T-helper 17 cell (primary cell): Measurements from ENCODE around the gene GREB1L. TPM values are rescaled to one million over a fixed set of nuclear protein-coding genes. Genes with fewer than 3 reads are reported as not detected.

ENCODE experiments used
- ATAC-seq: fragments of 150-1000 bp; cut with Tn5 transposase; 2 replicates; pipeline ENCODE4 v1.10.0; 2021; ENCODE audit warnings: mild to moderate bottlenecking, moderate library complexity
- DNase-seq, 3 donors: peaks; one replicate each; pipeline versions ENCODE4 v3.0.0 to v3.0.0-alpha.2; 2020 to 2021
- H3K9me3 ChIP-seq: one replicate; pipeline ENCODE4 v1.7.0; 2013; ENCODE audit warnings: low read length, mild to moderate bottlenecking; ENCODE audit not compliant: control insufficient read depth, poor library complexity, severe bottlenecking
- H3K27ac Mint-ChIP-seq: one replicate; pipeline ENCODE4 v1.8.0; 2022; ENCODE audit warnings: mild to moderate bottlenecking, moderate library complexity, mixed read lengths
- H3K27me3 Mint-ChIP-seq: one replicate; pipeline ENCODE4 v1.8.0; 2022; ENCODE audit warnings: mixed read lengths
- H3K36me3 Mint-ChIP-seq: one replicate; pipeline ENCODE4 v1.8.0; 2022; ENCODE audit warnings: low read depth, mixed read lengths
- H3K4me1 Mint-ChIP-seq: one replicate; pipeline ENCODE4 v1.8.0; 2022; ENCODE audit warnings: mild to moderate bottlenecking, mixed read lengths
- H3K4me3 Mint-ChIP-seq: one replicate; pipeline ENCODE4 v1.8.0; 2022; ENCODE audit warnings: mild to moderate bottlenecking, moderate library complexity, mixed read lengths
- total RNA-seq, 4 donors: library from RNA in 2 of 4; stranded (reverse) in 2 of 4; gene quantifications; one replicate each; pipeline ENCODE4 v1.2.3 and lab custom pipeline; 2022 to 2026

The GREB1L gene
- total RNA-seq, 2 donors from 2014 or later: not detected

GRCh38 chr18:21406116-21406515, 164.1 kb downstream of the GREB1L start:
- ATAC-seq: no peak
- Mint-ChIP-seq H3K36me3 (no peaks in the 10 kb centered on the region), H3K27me3 (peaks cover under 1% of the 10 kb centered on the region), H3K27ac (no peak overlapping the region), H3K4me3 (no peak overlapping the region), H3K4me1 (no peaks in the 10 kb centered on the region)
- no peak for DNase-seq
- no peaks in the 10 kb centered on the region for H3K9me3 ChIP-seq

- no peak overlapping the region for H3K27ac Mint-ChIP-seq
- ATAC-seq (no peak), DNase-seq (no peak)
- H3K9me3 ChIP-seq: no peaks in the 10 kb centered on the region
- H3K4me1 Mint-ChIP-seq: no peaks in the 10 kb centered on the region
- peaks cover 6% of the 10 kb centered on the region for H3K27me3 Mint-ChIP-seq
- no peaks in the 10 kb centered on the region for H3K36me3 Mint-ChIP-seq
- no peak overlapping the region for H3K4me3 Mint-ChIP-seq
These were observed 166.6 kb downstream of the GREB1L start for GRCh38 chr18:21408681-21409080.

- Mint-ChIP-seq H3K4me3 (no peak overlapping the region), H3K27ac (no peak overlapping the region), H3K27me3 (peaks cover 17% of the 10 kb centered on the region), H3K4me1 (no peaks in the 10 kb centered on the region), H3K36me3 (no peaks in the 10 kb centered on the region)
- no peaks in the 10 kb centered on the region for H3K9me3 ChIP-seq
- DNase-seq (no peak), ATAC-seq (no peak)
These were observed 191.4 kb downstream of the GREB1L start for GRCh38 chr18:21433436-21433835.

GRCh38 chr18:21439431-21439846, 197.4 kb downstream of the GREB1L start:
- H3K36me3 Mint-ChIP-seq: no peaks in the 10 kb centered on the region
- peaks cover 54% of the 10 kb centered on the region for H3K27me3 Mint-ChIP-seq
- H3K4me3 Mint-ChIP-seq: no peak overlapping the region
- no peak for ATAC-seq
- H3K9me3 ChIP-seq: no peaks in the 10 kb centered on the region
- no peak overlapping the region for H3K27ac Mint-ChIP-seq
- no peak for DNase-seq
- no peaks in the 10 kb centered on the region for H3K4me1 Mint-ChIP-seq

- DNase-seq (no peak), ATAC-seq (no peak)
- Mint-ChIP-seq H3K27ac (no peak overlapping the region), H3K4me3 (no peak overlapping the region), H3K36me3 (no peaks in the 10 kb centered on the region), H3K27me3 (peaks cover 45% of the 10 kb centered on the region), H3K4me1 (no peaks in the 10 kb centered on the region)
- no peaks in the 10 kb centered on the region for H3K9me3 ChIP-seq
These were observed 199.6 kb downstream of the GREB1L start for GRCh38 chr18:21441670-21442069.

- Mint-ChIP-seq H3K36me3 (no peaks in the 10 kb centered on the region), H3K4me1 (no peaks in the 10 kb centered on the region), H3K27me3 (peaks cover 45% of the 10 kb centered on the region), H3K27ac (no peak overlapping the region), H3K4me3 (no peak overlapping the region)
- ATAC-seq: no peak
- H3K9me3 ChIP-seq: no peaks in the 10 kb centered on the region
- no peak for DNase-seq
These were observed 201.9 kb downstream of the GREB1L start for GRCh38 chr18:21443776-21444464.

GRCh38 chr18:21444465-21445212, 202.6 kb downstream of the GREB1L start:
- H3K27ac Mint-ChIP-seq: no peak overlapping the region
- no peaks in the 10 kb centered on the region for H3K4me1 Mint-ChIP-seq
- peaks cover 43% of the 10 kb centered on the region for H3K27me3 Mint-ChIP-seq
- DNase-seq (no peak), ATAC-seq (no peak)
- H3K9me3 ChIP-seq: no peaks in the 10 kb centered on the region
- no peak overlapping the region for H3K4me3 Mint-ChIP-seq
- no peaks in the 10 kb centered on the region for H3K36me3 Mint-ChIP-seq

GRCh38 chr18:21448299-21448698, 206.3 kb downstream of the GREB1L start:
- ATAC-seq (no peak), DNase-seq (no peak)
- Mint-ChIP-seq H3K27me3 (peaks cover 43% of the 10 kb centered on the region), H3K27ac (no peak overlapping the region), H3K4me1 (no peaks in the 10 kb centered on the region), H3K4me3 (no peak overlapping the region), H3K36me3 (no peaks in the 10 kb centered on the region)
- H3K9me3 ChIP-seq: no peaks in the 10 kb centered on the region

- ATAC-seq (no peak), DNase-seq (no peak)
- H3K27me3 Mint-ChIP-seq: peaks cover 43% of the 10 kb centered on the region
- H3K4me1 Mint-ChIP-seq: no peaks in the 10 kb centered on the region
- H3K36me3 Mint-ChIP-seq: no peaks in the 10 kb centered on the region
- H3K4me3 Mint-ChIP-seq: no peak overlapping the region
- H3K9me3 ChIP-seq: no peaks in the 10 kb centered on the region
- no peak overlapping the region for H3K27ac Mint-ChIP-seq
These were observed 207.6 kb downstream of the GREB1L start for GRCh38 chr18:21449367-21450290.

GRCh38 chr18:21450503-21450902, 208.5 kb downstream of the GREB1L start:
- peaks cover 38% of the 10 kb centered on the region for H3K27me3 Mint-ChIP-seq
- ATAC-seq: no peak
- no peak overlapping the region for H3K4me3 Mint-ChIP-seq
- no peaks in the 10 kb centered on the region for H3K4me1 Mint-ChIP-seq
- H3K27ac Mint-ChIP-seq: no peak overlapping the region
- H3K9me3 ChIP-seq: no peaks in the 10 kb centered on the region
- H3K36me3 Mint-ChIP-seq: no peaks in the 10 kb centered on the region
- DNase-seq: no peak

GRCh38 chr18:21450913-21451312, 208.9 kb downstream of the GREB1L start:
- Mint-ChIP-seq H3K4me1 (no peaks in the 10 kb centered on the region), H3K27ac (no peak overlapping the region), H3K27me3 (peaks cover 38% of the 10 kb centered on the region), H3K4me3 (no peak overlapping the region), H3K36me3 (no peaks in the 10 kb centered on the region)
- no peak for DNase-seq
- no peak for ATAC-seq
- H3K9me3 ChIP-seq: no peaks in the 10 kb centered on the region

GRCh38 chr18:21451851-21452250, 209.8 kb downstream of the GREB1L start:
- Mint-ChIP-seq H3K4me3 (no peak overlapping the region), H3K36me3 (no peaks in the 10 kb centered on the region), H3K27ac (no peak overlapping the region), H3K27me3 (peaks cover 38% of the 10 kb centered on the region), H3K4me1 (no peaks in the 10 kb centered on the region)
- no peaks in the 10 kb centered on the region for H3K9me3 ChIP-seq
- no peak for DNase-seq
- no peak for ATAC-seq

- no peaks in the 10 kb centered on the region for H3K9me3 ChIP-seq
- H3K36me3 Mint-ChIP-seq: no peaks in the 10 kb centered on the region
- no peaks in the 10 kb centered on the region for H3K4me1 Mint-ChIP-seq
- DNase-seq (no peak), ATAC-seq (no peak)
- H3K27ac Mint-ChIP-seq: no peak overlapping the region
- peaks cover 38% of the 10 kb centered on the region for H3K27me3 Mint-ChIP-seq
- H3K4me3 Mint-ChIP-seq: no peak overlapping the region
These were observed 210.3 kb downstream of the GREB1L start for GRCh38 chr18:21452276-21452780.
